Measurements from ENCODE around the gene PNPLA8.

The PNPLA8 gene

DNA sequence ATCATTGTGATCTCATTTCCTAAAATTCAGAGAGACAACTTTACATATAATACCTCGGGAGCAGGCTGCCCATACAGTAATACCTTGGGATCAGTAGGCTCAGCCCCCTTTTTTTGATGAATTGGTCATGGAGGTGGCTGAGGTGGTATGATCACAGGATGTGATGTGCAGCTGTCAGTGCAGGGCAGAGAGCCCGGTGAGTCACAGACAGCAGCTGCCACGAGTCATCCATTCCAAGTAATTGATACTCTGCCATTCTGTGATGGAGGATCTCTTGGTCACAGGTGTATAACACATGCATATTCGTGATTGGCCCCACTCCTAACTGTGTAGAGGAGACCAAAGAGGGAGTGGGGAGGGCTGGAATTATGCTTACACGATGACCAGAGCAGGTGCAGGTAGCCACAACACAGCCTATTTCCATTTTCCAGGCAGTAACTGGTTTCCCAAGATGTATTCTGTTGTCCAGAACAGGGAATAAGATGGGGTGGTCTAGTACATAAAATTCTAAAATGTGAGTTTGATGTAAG lies 83.8 kb downstream of the PNPLA8 start:
- DNase-seq (ENCODE audit: low spot score) = no peak

DNA sequence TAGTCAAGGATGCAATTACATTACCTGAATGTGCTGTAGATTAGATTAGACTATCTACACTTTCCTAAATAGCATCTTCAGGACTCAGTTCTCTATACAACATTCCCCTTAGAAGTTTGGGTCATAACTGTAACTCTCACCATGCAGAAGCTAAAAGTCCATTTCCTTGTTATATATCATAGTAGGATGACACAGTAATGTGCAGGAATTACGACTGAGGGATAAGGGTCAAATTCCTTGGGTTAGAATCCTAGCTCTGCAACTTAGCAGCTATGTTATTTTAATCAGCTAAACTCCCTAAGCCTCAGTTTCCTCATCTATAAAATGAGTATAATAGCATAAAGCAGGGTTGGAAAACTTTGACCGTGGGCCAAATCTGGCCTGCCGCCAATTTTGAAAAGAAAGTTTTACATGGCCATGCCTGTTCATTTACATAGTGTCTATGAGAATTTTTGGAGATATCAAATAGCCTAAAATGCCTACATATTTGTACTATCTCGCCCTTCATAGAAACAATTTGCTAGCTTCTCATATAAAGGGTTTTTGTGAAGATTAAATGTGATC lies 84.5 kb downstream of the PNPLA8 start:
- DNase-seq (ENCODE audit: low spot score) = no peak

DNA sequence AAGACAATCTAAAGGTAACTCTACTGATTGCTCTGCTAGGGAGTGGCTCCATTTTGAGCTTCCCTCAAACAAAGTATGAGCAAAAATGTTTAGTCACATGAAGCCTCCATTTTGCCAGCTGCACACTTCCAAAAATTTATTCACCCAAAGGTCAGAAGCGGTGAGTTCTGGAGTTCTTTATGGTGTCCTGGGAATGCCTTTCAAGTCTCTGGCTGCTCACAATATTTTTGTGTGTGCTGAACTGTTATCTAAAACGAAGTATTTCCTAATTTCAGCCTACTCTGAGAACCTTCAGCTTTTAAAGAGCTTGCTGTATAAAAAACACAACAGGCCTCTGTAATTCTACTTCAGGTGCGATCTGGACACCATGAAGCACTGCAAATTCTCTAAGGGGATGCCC lies 85.3 kb downstream of the PNPLA8 start:
- DNase-seq (ENCODE audit: low spot score) = no peak

DNA sequence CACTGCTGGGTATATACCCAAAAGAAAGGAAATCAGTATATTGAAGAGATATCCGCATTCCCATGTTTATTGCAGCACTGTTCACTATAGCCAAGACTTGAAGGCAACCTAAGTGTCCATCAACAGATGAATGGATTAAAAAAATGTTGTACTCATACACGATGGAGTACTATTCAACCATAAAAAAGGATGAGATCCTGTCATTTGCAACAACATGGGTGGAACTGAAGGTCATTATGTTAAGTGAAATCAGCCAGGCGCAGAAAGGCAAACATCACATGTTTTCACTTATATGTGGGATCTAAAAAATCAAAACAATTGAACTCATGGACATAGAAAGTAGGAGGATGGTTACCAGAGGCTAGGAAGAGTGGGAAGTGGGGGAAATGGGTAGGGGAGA lies 89.0 kb downstream of the PNPLA8 start:
- DNase-seq (ENCODE audit: low spot score) = no peak

DNA sequence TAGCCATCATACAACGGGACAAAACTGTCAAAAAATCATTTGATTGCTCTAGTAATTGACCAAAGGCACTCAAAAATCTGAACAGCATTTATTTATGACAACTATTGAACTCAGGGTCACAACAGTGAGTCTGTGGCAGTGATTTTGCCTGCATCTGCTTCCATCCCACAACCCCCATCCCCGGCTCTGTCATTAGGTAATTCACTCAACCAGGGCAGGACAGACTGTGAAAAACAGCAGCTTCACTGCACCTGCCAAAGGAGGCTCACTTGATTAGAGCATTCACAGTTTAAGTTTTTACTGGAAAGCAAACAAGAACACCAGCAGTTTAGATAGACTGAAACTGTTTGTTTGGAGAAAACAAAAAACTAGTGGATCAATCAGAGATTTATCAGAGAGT lies 91.9 kb downstream of the PNPLA8 start:
- DNase-seq (ENCODE audit: low spot score) = no peak

DNA sequence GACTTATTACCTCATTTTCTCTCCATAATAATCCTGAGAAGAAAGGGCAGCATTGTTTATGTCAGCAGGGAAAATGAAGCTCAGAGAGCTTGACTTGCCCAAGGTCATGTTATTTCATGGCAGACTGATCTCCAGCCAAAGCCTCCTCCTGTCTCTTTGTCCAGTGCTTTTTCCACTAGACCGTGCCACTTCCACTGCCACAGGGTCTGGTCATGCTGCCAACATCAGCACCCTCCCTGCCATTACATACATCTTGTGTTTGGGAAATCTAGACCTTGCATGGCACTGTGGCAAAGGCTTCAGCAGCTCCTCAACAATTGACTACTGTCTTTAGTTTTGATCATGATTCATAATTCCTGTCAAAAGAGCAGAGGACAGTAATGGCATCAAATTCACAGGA lies 94.8 kb downstream of the PNPLA8 start:
- DNase-seq (ENCODE audit: low spot score) = no peak

DNA sequence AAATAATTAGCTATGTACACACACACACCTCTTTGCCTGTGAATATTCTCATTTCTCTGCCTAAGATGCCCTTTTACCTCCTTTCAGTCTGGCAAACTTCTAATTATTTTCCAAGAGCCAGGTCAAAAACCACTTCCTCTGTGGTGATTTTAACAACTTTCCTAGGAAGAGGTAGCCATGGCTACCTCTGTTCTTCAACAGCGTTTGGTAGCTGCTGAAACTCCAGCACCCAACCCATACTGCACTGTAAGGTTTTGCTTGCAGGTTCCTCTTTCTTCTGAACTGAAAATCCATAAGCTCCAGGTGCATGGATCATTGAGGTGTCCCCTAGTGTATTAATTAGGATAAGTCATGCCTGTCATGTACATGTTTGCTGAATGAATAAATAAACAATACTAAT lies 95.3 kb downstream of the PNPLA8 start:
- no peak for DNase-seq (ENCODE audit: low spot score)

DNA sequence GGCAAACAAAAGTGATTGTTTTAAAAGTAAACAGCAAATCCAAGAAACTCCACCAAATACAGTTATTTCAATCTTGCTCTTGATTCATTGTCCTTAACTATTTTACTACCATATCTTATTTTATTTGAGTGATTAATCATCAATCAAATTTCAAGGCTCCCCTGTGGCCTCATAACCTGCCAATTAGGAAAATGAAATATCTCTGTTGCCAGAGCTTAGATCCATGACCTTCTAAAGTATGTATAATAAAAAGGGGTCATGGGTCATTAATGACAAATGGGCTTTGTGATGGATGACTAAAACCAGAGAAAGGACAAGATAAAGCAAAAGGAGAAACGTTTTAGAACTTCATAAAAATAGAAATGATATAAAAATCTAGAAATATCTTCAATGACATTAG lies 98.2 kb downstream of the PNPLA8 start:
- DNase-seq (ENCODE audit: low spot score) = no peak

DNA sequence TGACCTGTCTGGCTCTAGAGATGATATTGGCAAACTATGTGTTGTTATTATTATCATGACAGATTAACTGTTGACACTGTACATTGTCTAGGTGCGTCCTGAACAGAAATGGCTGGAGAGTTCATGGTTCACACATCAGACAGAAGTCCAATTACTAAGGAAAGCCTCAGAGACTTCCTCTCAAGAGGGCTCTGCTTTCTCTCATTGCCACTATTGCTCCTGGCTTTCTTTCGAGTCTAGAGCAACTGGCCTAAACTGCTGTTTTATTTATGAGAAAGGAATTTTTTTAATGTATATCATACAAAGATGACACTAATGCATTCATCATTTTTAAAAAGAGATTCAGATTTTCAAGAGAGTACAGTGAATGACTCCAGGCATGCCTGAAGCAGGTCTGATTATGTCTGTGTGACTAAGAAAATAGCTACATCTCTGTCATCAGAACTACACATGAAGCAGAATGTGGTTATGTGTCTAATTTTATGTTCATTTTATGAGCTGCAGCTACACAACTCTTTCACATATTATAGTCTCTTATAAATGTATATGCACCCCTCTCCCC lies 100.1 kb downstream of the PNPLA8 start:
- no peak for DNase-seq (ENCODE audit: low spot score)

DNA sequence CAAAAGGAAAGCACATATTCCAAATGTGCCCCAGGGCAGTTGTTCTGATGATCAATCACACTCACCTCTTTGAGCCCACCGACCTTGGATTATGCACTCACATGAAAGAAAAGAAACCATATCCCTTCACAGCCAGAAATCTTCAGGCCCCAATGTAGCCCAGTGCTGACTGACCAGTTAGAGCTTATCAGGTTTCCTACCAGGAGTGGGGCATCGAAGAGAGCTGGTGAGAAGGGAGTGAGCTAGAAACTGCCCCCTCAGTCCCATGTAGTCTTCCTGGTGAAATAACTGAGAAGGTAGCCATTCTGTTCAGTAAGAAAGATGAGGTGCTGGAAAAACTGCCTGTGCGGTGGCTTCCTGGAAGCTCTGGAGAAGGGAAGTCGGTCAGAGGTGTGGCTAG lies 101.9 kb downstream of the PNPLA8 start:
- no peak for DNase-seq (ENCODE audit: low spot score)

DNA sequence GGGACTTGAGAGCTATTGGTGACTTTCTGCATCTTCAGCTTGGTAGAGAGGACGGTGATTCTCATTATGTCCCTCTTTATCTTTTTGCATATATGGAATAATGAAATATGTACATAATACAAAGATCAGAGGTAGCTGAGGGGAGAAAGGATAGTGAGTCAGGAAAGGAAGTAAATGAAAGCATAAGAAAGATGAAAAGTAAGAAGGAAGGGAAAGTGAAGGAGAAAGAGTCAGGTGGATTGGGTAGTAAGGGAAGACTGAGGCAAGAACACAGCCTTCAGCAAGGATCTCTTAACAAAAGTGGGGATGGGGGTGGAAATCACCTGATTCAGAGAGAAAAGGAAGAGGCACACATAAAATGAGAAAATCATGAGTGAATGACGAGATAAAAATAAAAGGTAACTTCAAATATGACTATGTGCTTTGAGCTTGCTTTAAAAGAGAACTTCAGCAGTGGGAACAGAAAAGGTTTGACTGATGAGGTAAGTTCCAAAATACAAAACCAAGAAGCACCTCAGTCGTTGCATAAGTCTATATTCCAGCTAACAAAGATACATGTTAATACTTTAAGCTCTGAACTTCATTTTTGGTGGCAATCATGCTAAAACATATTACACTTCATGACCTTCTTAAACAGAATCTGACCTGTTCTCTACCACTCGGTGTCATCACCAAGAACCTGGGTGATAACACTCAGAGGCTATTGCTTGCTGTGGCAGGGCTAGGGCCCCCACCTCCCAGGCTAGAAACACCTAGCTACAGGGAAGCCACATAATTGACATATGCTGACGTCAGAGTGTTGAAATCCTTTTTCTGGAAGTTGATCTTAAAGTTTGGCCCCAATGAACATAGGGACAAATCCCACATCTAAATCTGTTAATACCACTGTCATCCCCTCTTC lies 102.6 kb downstream of the PNPLA8 start:
- DNase-seq (ENCODE audit: low spot score) = no peak

DNA sequence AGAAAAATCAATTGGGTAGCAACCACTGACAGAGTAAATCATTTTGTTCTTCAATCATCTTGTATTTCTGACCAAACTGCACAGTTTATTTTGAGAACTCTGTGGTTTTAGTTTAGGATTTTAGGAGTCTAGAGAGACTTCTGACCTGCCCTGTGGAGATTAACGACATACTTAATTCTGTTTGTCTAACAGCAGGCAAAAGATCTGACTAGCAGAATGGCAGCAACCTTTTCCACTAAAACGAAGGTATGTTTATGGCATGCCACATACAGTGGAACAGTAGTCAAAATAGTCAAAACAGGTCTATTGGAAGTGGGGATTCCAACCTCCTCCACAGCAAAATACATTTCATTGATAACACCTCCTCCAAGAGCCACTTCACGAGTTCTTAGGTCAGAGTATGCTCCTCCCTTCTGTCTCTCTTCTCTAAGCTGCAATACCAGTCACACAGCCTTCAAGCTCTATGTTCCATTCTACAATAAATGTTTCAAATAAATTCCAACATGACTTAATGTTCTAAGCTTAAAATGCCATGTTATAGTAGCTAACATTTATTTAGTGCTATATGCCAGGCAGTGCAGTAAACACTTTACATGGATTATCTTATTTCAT lies 104.1 kb downstream of the PNPLA8 start:
- no peak for DNase-seq (ENCODE audit: low spot score)

Measured in germinal center (tissue), 1 donor.